AG10803 (cell line): ENCODE data around the gene GNG7.

Experiments
- DNase-seq: peaks from one replicate; pipeline ENCODE4 v3.0.0; 2010; ENCODE audit warnings: low read depth
- H3K4me3 ChIP-seq: 2 replicates; pipeline ENCODE4 v1.5.1; 2011; ENCODE audit warnings: mild to moderate bottlenecking, low read length, control low read depth
- TF ChIP-seq, protein P1 (sequence below): conservative IDR thresholded peaks from 2 replicates; pipeline ENCODE4 v1.5.1; 2011; ENCODE audit warnings: mild to moderate bottlenecking, low read length, control low read depth, inconsistent platforms

Gene GNG7

DNA sequence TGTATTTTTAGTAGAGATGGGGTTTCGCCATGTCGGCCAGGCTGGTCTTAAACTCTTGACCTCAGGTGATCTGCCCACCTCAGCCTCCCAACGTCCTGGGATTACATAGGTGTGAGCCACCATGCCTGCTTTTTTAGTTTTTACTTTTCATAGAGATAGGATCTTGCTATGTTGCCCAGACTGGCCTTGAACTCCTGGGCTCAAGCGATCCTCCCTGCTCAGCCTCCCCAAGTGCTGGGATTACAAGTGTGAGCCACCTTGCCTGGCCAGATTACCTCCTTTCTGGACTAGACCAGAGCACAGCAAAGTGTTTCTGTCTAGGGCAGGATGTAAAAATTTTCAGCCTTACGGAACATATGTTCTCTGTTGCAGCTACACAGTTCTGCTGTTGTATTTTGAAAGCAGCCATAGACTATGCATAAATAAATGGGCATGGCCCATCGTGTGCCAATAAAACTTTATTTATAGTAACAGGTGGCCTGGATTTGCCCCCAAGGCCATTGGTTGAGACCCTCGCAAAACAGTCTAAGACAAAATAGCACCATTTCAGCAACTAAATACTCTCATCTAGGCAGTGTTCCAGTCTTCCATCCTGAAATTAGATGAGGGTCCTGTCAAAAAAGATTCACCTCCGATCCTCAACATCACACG, 36.0 kb downstream of the GNG7 start:
- no peak overlapping the region for H3K4me3 ChIP-seq
- DNase-seq: no peak

DNA sequence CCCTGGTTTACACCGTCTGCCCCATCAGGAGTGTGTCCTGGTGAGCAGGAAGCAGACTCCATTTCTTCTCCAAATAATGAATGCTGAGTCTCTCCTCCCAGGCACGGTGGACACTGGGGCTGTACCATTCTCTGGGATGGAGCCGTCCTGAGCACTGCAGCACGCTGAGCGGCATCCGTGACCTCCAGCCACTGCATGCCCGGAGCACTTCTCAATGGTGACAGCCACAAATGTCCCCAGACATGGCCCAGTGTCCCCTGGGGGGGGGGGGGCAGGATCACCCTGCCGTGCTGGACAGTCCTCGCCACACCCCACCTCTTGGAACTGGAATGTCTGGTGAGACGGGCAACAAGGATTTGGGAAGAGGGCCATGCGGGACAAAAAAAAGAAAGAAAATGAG, 37.4 kb downstream of the GNG7 start:
- TF ChIP-seq, protein P1, sequence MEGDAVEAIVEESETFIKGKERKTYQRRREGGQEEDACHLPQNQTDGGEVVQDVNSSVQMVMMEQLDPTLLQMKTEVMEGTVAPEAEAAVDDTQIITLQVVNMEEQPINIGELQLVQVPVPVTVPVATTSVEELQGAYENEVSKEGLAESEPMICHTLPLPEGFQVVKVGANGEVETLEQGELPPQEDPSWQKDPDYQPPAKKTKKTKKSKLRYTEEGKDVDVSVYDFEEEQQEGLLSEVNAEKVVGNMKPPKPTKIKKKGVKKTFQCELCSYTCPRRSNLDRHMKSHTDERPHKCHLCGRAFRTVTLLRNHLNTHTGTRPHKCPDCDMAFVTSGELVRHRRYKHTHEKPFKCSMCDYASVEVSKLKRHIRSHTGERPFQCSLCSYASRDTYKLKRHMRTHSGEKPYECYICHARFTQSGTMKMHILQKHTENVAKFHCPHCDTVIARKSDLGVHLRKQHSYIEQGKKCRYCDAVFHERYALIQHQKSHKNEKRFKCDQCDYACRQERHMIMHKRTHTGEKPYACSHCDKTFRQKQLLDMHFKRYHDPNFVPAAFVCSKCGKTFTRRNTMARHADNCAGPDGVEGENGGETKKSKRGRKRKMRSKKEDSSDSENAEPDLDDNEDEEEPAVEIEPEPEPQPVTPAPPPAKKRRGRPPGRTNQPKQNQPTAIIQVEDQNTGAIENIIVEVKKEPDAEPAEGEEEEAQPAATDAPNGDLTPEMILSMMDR: no peak
- H3K4me3 ChIP-seq: no peak overlapping the region
- DNase-seq: no peak

More for the DNA sequence above, 36.0 kb downstream of the GNG7 start:
- TF ChIP-seq, protein P1: no peak

DNA sequence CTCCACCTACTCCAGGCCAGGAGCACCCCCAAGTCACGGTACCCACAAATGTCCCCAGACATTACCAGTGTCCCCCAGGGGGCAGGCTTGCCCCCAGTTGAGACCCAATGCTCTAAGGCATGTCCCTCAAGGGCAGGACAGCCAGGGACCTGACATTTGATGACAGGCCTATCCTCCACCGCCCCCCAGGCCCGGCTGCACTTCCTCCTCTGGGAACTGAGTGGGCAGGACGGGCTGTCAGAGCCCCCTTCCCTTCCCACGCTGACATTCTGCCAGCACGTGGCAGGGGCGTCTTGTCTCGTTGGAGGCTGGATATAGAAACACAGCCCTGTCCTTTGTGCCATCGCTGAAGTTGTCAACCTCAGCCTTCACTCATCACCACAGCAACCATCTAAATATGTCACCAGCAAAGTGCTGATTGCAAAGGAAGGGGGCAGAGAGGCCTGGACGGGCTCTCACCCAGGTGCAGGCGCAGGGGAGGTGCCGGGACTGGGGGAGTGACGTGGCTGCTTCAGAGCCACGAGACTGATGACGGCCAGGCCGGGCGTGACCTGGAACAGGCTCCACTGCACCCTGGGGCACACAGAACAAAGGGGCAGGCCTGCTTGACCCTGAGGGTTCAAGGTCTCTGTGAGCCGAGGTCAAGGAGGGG, 38.4 kb downstream of the GNG7 start:
- DNase-seq: no peak
- TF ChIP-seq, protein P1: no peak
- H3K4me3 ChIP-seq: no peak overlapping the region

DNA sequence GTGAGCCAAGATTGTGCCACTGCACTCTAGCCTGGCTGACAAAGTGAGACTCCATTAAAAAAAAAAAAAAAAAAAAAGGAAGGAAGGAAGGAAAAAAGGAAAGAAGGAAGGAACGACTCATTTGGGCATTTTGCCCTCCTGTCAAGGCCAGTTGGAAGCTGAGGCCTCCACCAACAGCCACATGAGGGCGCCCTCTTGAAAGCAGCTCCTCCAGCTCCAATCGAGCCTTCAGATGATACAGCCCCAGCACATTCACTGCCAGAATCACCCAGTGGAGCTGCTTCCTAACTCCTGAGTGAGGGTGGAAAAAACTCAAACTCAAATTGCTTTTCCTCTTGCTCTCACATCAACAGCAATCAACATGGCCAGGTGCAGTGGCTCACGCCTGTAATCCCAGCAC, 40.9 kb downstream of the GNG7 start:
- TF ChIP-seq, protein P1: no peak
- DNase-seq: no peak
- no peak overlapping the region for H3K4me3 ChIP-seq

DNA sequence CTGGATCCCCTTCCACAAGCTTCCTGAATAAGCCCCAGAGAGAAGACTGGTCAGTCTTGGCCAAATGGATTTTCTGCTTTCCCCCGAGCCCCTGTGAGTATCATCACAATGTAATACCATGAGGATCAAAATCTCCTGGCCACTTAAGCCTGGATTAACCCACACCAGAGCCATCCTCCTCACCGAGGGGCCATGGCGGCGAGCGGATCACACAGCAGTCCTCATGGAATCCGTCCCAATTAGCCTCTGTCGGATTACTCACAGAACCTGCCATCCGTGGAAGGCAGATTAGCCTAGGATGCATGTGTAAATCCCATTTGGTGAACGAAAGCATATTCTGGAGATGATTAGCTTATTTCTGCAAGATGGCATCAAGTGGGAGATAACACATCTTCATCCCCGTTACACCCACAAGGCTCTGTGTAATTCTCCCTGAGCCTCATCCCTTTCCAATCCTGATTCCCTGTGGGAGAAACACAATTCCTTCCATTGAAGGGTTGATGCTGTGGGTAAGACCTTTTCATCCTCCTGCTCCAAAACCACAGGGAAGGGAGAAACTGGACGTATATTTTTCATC, 42.5 kb downstream of the GNG7 start:
- H3K4me3 ChIP-seq: no peak overlapping the region
- no peak for DNase-seq
- TF ChIP-seq, protein P1: no peak

DNA sequence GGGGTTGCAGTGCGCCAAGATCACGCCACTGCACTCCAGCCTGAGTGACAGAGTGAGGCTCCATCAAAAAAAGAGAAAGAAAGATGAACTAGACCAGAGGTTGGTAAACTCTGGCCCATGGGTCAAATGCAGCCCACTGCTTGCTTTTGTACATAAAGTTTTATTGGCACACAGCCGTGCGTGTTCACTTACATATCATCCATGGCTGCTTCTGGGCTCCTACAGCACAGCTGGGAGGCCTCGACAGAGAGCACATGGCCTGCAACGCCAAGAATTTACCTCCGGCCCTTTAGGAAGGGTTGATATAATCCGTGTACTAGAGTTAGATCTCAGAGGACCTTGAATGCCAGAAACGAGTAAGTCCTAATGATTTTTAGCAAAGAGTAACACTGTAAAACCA, 46.0 kb downstream of the GNG7 start:
- no peak overlapping the region for H3K4me3 ChIP-seq
- TF ChIP-seq, protein P1: no peak
- no peak for DNase-seq
